Smooth muscle cell (in vitro differentiated cells): ENCODE measurements around the gene ANKRD13D. TPM values are rescaled to one million over a fixed set of nuclear protein-coding genes. Genes with fewer than 3 reads are reported as not detected.
A peak's percentile ranks its signal among the peaks of the same experiment; 100 is the strongest.

Experiments used
- DNase-seq: peaks from one replicate; lab custom pipeline; 2025; ENCODE audit not compliant: unreplicated experiment; lab: John Stamatoyannopoulos, UW
- H2AFZ ChIP-seq: fragments of 200-600 bp; sonication (generic); 2 replicates; pipeline ENCODE4 v1.6.0; 2016; ENCODE audit warnings: antibody characterized with exemption, low read depth, mild to moderate bottlenecking
- H3F3A ChIP-seq: fragments of 200-600 bp; sonication (generic); 2 replicates; pipeline ENCODE4 v1.6.0; 2017; ENCODE audit warnings: antibody characterized with exemption, low read depth
- H3K27ac ChIP-seq: fragments of 200-600 bp; sonication (generic); 2 replicates; pipeline ENCODE4 v1.5.1; 2016; ENCODE audit warnings: low read depth, mild to moderate bottlenecking
- H3K27me3 ChIP-seq: fragments of 200-600 bp; sonication (generic); 2 replicates; pipeline ENCODE4 v1.6.1; 2016; ENCODE audit warnings: low read depth, mild to moderate bottlenecking
- H3K36me3 ChIP-seq: fragments of 200-600 bp; sonication (generic); 2 replicates; pipeline ENCODE4 v1.5.1; 2016; ENCODE audit warnings: low read depth
- H3K4me1 ChIP-seq: fragments of 200-600 bp; sonication (generic); 2 replicates; pipeline ENCODE4 v1.5.1; 2016; ENCODE audit warnings: low read depth
- H3K4me2 ChIP-seq: fragments of 200-600 bp; sonication (generic); 2 replicates; pipeline ENCODE4 v1.6.0; 2016; ENCODE audit warnings: mild to moderate bottlenecking
- H3K4me3 ChIP-seq: fragments of 200-600 bp; sonication (generic); 2 replicates; pipeline ENCODE4 v1.5.1; 2016; ENCODE audit warnings: mild to moderate bottlenecking
- H3K79me2 ChIP-seq: fragments of 200-600 bp; sonication (generic); 2 replicates; pipeline ENCODE4 v1.6.0; 2016; ENCODE audit warnings: low read depth, mild to moderate bottlenecking
- H3K9ac ChIP-seq: fragments of 200-600 bp; sonication (generic); 2 replicates; pipeline ENCODE4 v1.6.0; 2016; ENCODE audit warnings: low read depth
- H3K9me3 ChIP-seq: fragments of 200-600 bp; sonication (generic); replicated peaks from 2 replicates; pipeline ENCODE4 v1.5.1; 2016; ENCODE audit warnings: low read depth
- H4K20me1 ChIP-seq: fragments of 200-600 bp; sonication (generic); 2 replicates; pipeline ENCODE4 v1.6.0; 2016; ENCODE audit warnings: low read depth
- CTCF ChIP-seq: fragments of 200-600 bp; sonication (generic); IDR thresholded peaks from 2 replicates; pipeline ENCODE4 v1.5.1; 2017; ENCODE audit warnings: borderline replicate concordance, mild to moderate bottlenecking, antibody characterized with exemption; ENCODE audit not compliant: insufficient read depth, poor library complexity, severe bottlenecking
- WGBS: methylation state at CpG from one replicate; pipeline ENCODE4 v1.1.7; 2016; ENCODE audit warnings: low lambda C conversion rate; 5-methylcytosine and 5-hydroxymethylcytosine counted together
- polyA plus RNA-seq: library from polyadenylated mRNA; unstranded; fragments of >200 nt; fragmentation: Nextera tagmentation; extraction: Ambion mirVana; gene quantifications from 2 replicates; pipeline ENCODE4 v1.2.1, GENCODE V29; 2016
- total RNA-seq: library from RNA; depleted of rRNA; stranded (reverse); fragments of >200 nt; gene quantifications from 2 replicates; pipeline ENCODE4 v1.2.3, GENCODE V29; 2014

ANKRD13D gene
- total and polyA plus RNA-seq, 2 experiments from 2014 or later: 34.7 to 52.0 TPM

- H2AFZ ChIP-seq: no peak overlapping the region
- H3K9me3 ChIP-seq: no peaks in the 10 kb centered on the region
- H3K4me2 ChIP-seq: peak overlapping the region; percentile 42
- peaks cover 28% of the 10 kb centered on the region for H3K4me1 ChIP-seq
- no peak for TF ChIP-seq CTCF
- H4K20me1 ChIP-seq: peaks cover 73% of the 10 kb centered on the region
- no peaks in the 10 kb centered on the region for H3F3A ChIP-seq
- peak overlapping the region; percentile 7 for H3K9ac ChIP-seq
- H3K36me3 ChIP-seq: no peaks in the 10 kb centered on the region
- H3K27ac ChIP-seq: no peak overlapping the region
- peaks cover 85% of the 10 kb centered on the region for H3K79me2 ChIP-seq
- no peaks in the 10 kb centered on the region for H3K27me3 ChIP-seq
- H3K4me3 ChIP-seq: peak overlapping the region; percentile 27
- no peak for DNase-seq
- WGBS: 70% methylated on average over 15 of the region's 15 CpGs
These were observed 19.5 kb upstream of the ANKRD13D start for GRCh38 chr11:67269401-67270255.

- peak overlapping the region; percentile 42 for H3K4me2 ChIP-seq
- H3K9ac ChIP-seq: peak overlapping the region; percentile 7
- 45% methylated on average over 28 of the region's 28 CpGs for WGBS
These were observed 18.6 kb upstream of the ANKRD13D start for GRCh38 chr11:67270256-67271204.

GRCh38 chr11:67271205-67271540 is 17.9 kb upstream of the ANKRD13D start:
- TF ChIP-seq CTCF: no peak
- Histone ChIP-seq H4K20me1 (peaks cover 88% of the 10 kb centered on the region), H3K9ac (no peak overlapping the region), H3K36me3 (no peaks in the 10 kb centered on the region), H3K4me2 (no peak overlapping the region), H3K79me2 (peaks cover 94% of the 10 kb centered on the region), H3K27ac (no peak overlapping the region), H3K27me3 (no peaks in the 10 kb centered on the region), H2AFZ (no peak overlapping the region), H3K9me3 (no peaks in the 10 kb centered on the region), H3K4me1 (peaks cover 28% of the 10 kb centered on the region), H3K4me3 (no peak overlapping the region), H3F3A (no peaks in the 10 kb centered on the region)
- WGBS: 94% methylated on average over 5 of the region's 5 CpGs
- no peak for DNase-seq

More at GRCh38 chr11:67270256-67271204, 18.6 kb upstream of the ANKRD13D start:
- no peak for DNase-seq
- Histone ChIP-seq H3F3A (no peaks in the 10 kb centered on the region), H3K79me2 (peaks cover 93% of the 10 kb centered on the region), H3K9me3 (no peaks in the 10 kb centered on the region), H3K27me3 (no peaks in the 10 kb centered on the region), H3K4me3 (peak overlapping the region; percentile 27), H3K27ac (no peak overlapping the region), H3K4me1 (peaks cover 28% of the 10 kb centered on the region), H3K36me3 (no peaks in the 10 kb centered on the region), H2AFZ (no peak overlapping the region), H4K20me1 (peaks cover 82% of the 10 kb centered on the region)
- no peak for TF ChIP-seq CTCF
